Measurements from ENCODE around the gene DBNL.

Gene DBNL

DNA sequence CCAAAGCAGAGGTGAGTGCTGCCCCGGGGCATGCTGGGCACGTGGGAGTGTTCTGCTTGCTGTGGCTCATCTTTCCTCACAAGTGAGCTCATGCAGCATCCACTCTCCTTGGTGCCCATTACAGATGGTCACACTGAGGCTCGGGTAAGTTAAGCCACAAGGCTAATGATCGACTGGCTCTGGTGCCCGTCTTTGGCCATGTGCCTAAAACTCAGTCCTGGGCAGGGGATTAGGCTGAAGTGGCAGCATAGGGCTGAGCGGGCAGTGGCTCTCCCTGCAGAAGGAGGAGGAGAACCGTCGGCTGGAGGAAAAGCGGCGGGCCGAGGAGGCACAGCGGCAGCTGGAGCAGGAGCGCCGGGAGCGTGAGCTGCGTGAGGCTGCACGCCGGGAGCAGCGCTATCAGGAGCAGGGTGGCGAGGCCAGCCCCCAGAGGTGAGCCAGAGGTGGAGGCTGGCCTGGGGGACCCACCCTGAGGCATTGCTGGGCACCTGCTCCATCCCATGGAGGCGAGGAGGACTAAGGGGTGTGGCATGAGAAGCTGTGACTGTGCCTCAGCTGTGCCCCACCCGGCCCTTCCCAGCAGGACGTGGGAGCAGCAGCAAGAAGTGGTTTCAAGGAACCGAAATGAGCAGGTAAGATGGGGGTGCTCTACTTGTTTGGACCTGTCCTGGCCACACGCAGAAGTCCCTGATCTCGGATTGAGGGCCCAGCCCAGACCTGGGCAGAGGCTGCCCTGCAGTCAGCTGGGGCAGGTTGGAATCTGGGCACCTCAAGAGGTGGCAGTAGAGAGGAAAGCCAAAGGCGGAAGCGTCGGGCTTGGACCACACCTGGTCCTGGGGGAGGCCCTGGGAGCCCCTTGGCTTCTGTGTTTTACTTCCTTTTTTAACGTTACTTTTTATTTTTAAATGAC lies 13.6 kb downstream of the DBNL start:
- Histone ChIP-seq H3K27me3 (ENCODE audit: insufficient read depth, low read length) (no peaks in the 10 kb centered on the region), H3K4me1 (ENCODE audit: control insufficient read depth, insufficient read depth, low read length, unreplicated experiment) (peaks cover 2% of the 10 kb centered on the region), H3K79me2 (ENCODE audit: control insufficient read depth, insufficient read depth, low read length, unreplicated experiment) (no peaks in the 10 kb centered on the region), H3K4me3 (ENCODE audit: low read depth, low read length) (no peak overlapping the region), H3K27ac (ENCODE audit: low read depth, low read length) (no peak overlapping the region), H3K36me3 (ENCODE audit: insufficient read depth, low read length) (peaks cover 4% of the 10 kb centered on the region), H2AFZ (ENCODE audit: low read length, unreplicated experiment) (no peak overlapping the region)

DNA sequence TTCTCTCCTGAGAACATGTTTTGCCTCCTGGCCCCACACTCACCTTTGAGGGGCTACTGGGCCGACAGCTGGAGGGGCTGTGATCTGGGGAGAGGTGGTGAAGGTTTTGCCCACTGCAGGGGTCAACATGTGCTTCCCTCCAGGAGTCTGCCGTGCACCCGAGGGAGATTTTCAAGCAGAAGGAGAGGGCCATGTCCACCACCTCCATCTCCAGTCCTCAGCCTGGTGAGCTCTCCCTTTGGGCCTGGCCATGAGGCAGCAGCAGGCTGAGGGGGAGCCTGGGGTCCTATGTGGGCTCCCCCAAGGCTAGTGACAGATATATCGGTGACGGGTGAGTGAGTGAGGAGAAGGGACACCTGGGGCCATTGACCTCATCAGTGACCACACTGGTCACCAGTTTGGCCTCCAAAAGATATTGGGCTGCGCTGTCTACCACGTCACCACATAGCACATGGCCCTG lies 14.3 kb downstream of the DBNL start:
- Histone ChIP-seq H3K27me3 (ENCODE audit: insufficient read depth, low read length) (no peaks in the 10 kb centered on the region), H3K79me2 (ENCODE audit: control insufficient read depth, insufficient read depth, low read length, unreplicated experiment) (no peaks in the 10 kb centered on the region), H3K36me3 (ENCODE audit: insufficient read depth, low read length) (no peaks in the 10 kb centered on the region; the same call in 1 of the 2 replicates), H3K4me1 (ENCODE audit: control insufficient read depth, insufficient read depth, low read length, unreplicated experiment) (peaks cover 2% of the 10 kb centered on the region), H2AFZ (ENCODE audit: low read length, unreplicated experiment) (no peak overlapping the region), H3K27ac (ENCODE audit: low read depth, low read length) (no peak overlapping the region), H3K4me3 (ENCODE audit: low read depth, low read length) (no peak overlapping the region)

DNA sequence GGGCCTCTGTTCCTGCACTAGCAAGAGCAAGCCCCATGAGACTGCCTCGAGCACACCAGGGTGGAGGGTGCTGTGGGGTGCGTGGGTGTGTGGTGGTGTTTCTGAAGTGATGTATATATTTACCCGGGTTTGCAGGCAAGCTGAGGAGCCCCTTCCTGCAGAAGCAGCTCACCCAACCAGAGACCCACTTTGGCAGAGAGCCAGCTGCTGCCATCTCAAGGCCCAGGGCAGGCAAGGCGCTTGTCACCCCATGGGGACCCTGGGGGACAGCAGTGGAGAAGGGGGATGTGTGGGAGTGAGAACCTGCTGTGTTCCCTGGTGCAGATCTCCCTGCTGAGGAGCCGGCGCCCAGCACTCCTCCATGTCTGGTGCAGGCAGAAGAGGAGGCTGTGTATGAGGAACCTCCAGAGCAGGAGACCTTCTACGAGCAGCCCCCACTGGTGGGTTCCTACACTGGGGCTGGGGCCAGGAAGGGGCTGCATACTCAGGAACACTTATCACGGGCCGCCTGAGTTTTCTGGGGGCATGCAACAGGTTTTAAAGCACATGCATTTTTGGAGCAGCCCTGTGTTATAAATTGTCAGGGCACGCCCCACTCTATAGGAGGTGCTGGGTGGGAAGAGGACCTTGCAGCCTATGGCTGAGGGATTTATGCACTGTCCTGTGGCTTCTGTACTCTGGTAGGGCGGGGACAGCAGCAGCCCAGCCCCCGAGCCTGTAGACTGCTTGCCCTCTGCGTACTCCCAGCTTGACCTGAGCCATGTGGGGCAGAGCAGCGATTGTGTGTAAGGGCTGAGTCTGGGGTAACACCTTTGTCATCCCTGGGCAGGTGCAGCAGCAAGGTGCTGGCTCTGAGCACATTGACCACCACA lies 15.0 kb downstream of the DBNL start:
- H3K27ac ChIP-seq (ENCODE audit: low read depth, low read length), result no peak overlapping the region
- no peak overlapping the region for H2AFZ ChIP-seq (ENCODE audit: low read length, unreplicated experiment)
- no peaks in the 10 kb centered on the region; the same call in 1 of the 2 replicates for H3K36me3 ChIP-seq (ENCODE audit: insufficient read depth, low read length)
- peaks cover 7% of the 10 kb centered on the region for H3K4me1 ChIP-seq (ENCODE audit: control insufficient read depth, insufficient read depth, low read length, unreplicated experiment)
- no peaks in the 10 kb centered on the region for H3K79me2 ChIP-seq (ENCODE audit: control insufficient read depth, insufficient read depth, low read length, unreplicated experiment)
- no peaks in the 10 kb centered on the region for H3K27me3 ChIP-seq (ENCODE audit: insufficient read depth, low read length)
- H3K4me3 ChIP-seq (ENCODE audit: low read depth, low read length), result no peak overlapping the region

DNA sequence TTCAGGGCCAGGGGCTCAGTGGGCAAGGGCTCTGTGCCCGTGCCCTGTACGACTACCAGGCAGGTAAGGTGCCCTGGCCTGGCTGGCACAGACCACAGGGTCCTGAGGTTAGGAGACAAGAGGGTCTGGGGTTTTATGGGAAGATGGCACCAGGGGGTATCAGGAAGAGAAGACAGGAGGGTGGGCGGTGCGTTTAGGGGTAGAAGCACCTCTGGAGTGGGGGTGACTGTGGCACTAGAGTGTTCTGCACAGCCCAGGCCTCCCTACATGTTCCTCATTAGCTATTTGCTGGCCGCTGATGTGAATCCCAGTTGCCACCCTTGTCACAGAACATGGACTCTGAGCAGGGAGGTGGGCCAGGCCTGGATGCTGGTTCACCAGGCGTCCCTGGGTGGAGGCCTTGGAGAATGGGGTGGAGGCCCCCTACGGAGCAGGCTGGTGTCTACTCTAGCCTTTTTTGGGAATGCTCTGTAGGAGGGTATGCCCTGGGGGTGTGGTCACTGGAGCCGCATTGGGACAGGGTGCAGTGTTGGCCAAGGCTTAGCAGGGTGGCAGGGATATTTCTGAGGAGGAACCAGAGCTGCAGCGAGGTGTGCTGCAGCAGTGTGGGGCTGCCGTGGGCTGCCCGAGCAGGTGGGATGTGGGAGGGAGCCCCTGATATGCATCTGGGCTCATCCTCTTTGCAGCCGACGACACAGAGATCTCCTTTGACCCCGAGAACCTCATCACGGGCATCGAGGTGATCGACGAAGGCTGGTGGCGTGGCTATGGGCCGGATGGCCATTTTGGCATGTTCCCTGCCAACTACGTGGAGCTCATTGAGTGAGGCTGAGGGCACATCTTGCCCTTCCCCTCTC lies 15.8 kb downstream of the DBNL start:
- no peaks in the 10 kb centered on the region; the same call in 1 of the 2 replicates for H3K36me3 ChIP-seq (ENCODE audit: insufficient read depth, low read length)
- H3K27me3 ChIP-seq (ENCODE audit: insufficient read depth, low read length), result peaks cover 6% of the 10 kb centered on the region; the same call in 1 of the 2 replicates
- no peaks in the 10 kb centered on the region for H3K79me2 ChIP-seq (ENCODE audit: control insufficient read depth, insufficient read depth, low read length, unreplicated experiment)
- H3K4me1 ChIP-seq (ENCODE audit: control insufficient read depth, insufficient read depth, low read length, unreplicated experiment), result peaks cover 10% of the 10 kb centered on the region
- no peak overlapping the region for H3K27ac ChIP-seq (ENCODE audit: low read depth, low read length)
- no peak overlapping the region for H3K4me3 ChIP-seq (ENCODE audit: low read depth, low read length)
- no peak overlapping the region for H2AFZ ChIP-seq (ENCODE audit: low read length, unreplicated experiment)

DNA sequence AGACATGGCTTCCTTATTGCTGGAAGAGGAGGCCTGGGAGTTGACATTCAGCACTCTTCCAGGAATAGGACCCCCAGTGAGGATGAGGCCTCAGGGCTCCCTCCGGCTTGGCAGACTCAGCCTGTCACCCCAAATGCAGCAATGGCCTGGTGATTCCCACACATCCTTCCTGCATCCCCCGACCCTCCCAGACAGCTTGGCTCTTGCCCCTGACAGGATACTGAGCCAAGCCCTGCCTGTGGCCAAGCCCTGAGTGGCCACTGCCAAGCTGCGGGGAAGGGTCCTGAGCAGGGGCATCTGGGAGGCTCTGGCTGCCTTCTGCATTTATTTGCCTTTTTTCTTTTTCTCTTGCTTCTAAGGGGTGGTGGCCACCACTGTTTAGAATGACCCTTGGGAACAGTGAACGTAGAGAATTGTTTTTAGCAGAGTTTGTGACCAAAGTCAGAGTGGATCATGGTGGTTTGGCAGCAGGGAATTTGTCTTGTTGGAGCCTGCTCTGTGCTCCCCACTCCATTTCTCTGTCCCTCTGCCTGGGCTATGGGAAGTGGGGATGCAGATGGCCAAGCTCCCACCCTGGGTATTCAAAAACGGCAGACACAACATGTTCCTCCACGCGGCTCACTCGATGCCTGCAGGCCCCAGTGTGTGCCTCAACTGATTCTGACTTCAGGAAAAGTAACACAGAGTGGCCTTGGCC lies 16.6 kb downstream of the DBNL start:
- no peaks in the 10 kb centered on the region for H3K79me2 ChIP-seq (ENCODE audit: control insufficient read depth, insufficient read depth, low read length, unreplicated experiment)
- H3K27ac ChIP-seq (ENCODE audit: low read depth, low read length), result no peak overlapping the region
- H3K27me3 ChIP-seq (ENCODE audit: insufficient read depth, low read length), result peaks cover 9% of the 10 kb centered on the region; the same call in 1 of the 2 replicates
- no peak overlapping the region for H2AFZ ChIP-seq (ENCODE audit: low read length, unreplicated experiment)
- H3K36me3 ChIP-seq (ENCODE audit: insufficient read depth, low read length), result no peaks in the 10 kb centered on the region; the same call in 1 of the 2 replicates
- no peak overlapping the region for H3K4me3 ChIP-seq (ENCODE audit: low read depth, low read length)
- peaks cover 12% of the 10 kb centered on the region for H3K4me1 ChIP-seq (ENCODE audit: control insufficient read depth, insufficient read depth, low read length, unreplicated experiment)

DNA sequence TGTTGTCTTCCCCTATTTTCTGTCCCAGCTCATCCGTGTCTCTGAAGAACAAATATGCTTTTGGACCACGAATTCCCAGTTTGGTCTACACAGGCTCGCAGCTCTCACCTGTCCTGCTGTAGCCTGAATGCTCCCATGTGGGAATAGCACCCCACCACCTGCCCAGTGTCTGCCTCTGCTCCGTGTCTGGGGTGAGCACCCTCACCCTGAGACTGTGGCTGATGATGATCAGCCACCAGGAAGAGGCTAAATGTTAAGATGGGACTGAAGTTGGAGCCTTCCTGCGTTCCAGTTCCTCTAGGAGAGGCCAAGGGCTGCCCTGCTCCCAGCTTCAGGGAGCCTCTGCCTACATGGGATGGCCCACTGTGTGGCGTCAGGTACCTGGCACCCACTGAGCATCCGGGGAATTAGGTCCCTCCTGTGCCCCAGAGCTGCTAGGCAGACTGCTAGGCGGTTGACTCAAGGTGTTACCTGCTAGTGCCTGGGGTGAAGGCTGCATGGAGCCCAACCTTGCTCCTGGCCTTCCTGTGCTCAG lies 17.2 kb downstream of the DBNL start:
- no peak overlapping the region for H3K4me3 ChIP-seq (ENCODE audit: low read depth, low read length)
- peaks cover 9% of the 10 kb centered on the region; the same call in 1 of the 2 replicates for H3K27me3 ChIP-seq (ENCODE audit: insufficient read depth, low read length)
- no peak overlapping the region for H2AFZ ChIP-seq (ENCODE audit: low read length, unreplicated experiment)
- no peaks in the 10 kb centered on the region; the same call in 1 of the 2 replicates for H3K36me3 ChIP-seq (ENCODE audit: insufficient read depth, low read length)
- no peak overlapping the region for H3K27ac ChIP-seq (ENCODE audit: low read depth, low read length)
- peaks cover 12% of the 10 kb centered on the region for H3K4me1 ChIP-seq (ENCODE audit: control insufficient read depth, insufficient read depth, low read length, unreplicated experiment)
- H3K79me2 ChIP-seq (ENCODE audit: control insufficient read depth, insufficient read depth, low read length, unreplicated experiment), result no peaks in the 10 kb centered on the region

DNA sequence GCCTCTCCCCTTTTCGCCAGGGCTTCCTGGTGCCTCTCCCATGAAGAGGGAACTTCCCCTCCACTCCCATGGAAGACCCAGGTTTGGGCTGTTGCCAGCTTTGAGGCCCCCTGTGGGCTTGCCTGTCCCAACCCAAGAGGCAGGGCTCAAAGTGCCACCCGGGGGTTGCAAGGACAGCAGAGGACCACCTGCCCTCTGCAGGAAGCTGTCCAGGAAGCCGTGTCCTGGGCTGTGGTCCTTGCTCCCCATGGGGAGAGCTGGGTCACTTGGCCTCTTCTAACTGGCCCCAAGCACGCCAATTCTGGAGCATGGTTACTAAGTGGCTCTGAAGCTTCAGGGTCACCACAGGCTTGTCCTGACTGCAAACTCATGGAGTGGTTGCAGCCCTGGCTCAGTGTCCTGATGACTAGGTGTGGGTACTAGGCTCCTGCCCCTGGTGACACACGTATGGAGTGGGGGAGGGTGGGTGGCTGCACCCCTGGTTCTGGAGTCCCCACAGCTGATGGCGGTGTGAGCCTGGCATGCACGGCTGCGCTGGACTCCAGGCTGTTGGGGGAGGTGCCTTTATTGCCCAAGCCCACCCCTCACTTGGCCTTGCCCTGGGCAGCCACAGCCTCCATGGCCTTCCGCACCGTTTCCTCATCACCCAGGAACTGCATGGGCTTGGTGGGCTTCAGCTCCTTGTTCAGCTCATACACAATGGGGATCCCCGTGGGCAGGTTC lies 17.8 kb downstream of the DBNL start:
- Histone ChIP-seq H2AFZ (ENCODE audit: low read length, unreplicated experiment) (no peak overlapping the region), H3K4me3 (ENCODE audit: low read depth, low read length) (no peak overlapping the region), H3K79me2 (ENCODE audit: control insufficient read depth, insufficient read depth, low read length, unreplicated experiment) (no peaks in the 10 kb centered on the region), H3K27me3 (ENCODE audit: insufficient read depth, low read length) (peaks cover 9% of the 10 kb centered on the region; the same call in 1 of the 2 replicates), H3K27ac (ENCODE audit: low read depth, low read length) (no peak overlapping the region), H3K4me1 (ENCODE audit: control insufficient read depth, insufficient read depth, low read length, unreplicated experiment) (peaks cover 12% of the 10 kb centered on the region), H3K36me3 (ENCODE audit: insufficient read depth, low read length) (no peaks in the 10 kb centered on the region; the same call in 1 of the 2 replicates)

DNA sequence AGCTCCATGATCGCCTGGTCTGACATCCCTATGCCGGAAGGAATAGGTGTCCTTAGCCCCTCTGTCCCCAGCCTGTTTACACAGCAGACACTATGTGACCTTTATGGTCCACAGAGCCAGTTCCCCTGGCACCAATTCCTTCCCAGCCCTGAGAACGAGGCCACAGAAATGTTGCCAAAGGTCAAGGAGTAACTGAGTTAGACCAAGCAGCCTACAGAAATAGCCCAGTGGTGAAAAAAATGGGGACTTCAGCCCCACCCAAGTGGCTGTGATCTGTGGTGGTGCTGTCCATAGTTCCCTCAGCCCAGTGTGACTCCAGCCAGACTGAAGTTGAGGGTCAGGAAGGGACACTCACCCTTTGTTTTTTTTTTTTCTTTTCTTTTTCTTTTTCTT lies 18.4 kb downstream of the DBNL start:
- Histone ChIP-seq H3K27me3 (ENCODE audit: insufficient read depth, low read length) (peaks cover 9% of the 10 kb centered on the region; the same call in 1 of the 2 replicates), H2AFZ (ENCODE audit: low read length, unreplicated experiment) (no peak overlapping the region), H3K79me2 (ENCODE audit: control insufficient read depth, insufficient read depth, low read length, unreplicated experiment) (no peaks in the 10 kb centered on the region), H3K36me3 (ENCODE audit: insufficient read depth, low read length) (no peaks in the 10 kb centered on the region; the same call in 1 of the 2 replicates), H3K4me1 (ENCODE audit: control insufficient read depth, insufficient read depth, low read length, unreplicated experiment) (peaks cover 12% of the 10 kb centered on the region), H3K4me3 (ENCODE audit: low read depth, low read length) (no peak overlapping the region), H3K27ac (ENCODE audit: low read depth, low read length) (no peak overlapping the region)

DNA sequence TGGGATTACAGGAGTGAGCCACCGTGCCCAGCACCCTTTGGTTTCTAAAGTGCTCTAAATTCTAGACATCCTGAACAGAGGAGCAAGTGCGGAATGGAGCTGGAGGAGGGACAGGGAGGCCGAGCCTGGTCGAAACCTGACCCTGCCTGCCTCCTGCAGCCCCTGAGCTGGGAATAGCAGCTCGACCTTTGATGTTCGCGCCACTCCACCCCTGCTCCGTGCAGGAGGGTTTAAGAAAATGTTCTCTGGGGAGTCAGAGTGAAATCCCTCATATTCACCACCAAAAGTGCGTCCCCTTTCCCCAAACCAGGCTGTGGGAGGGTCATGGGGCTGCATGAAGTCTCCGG lies 19.0 kb downstream of the DBNL start:
- Histone ChIP-seq H3K27ac (ENCODE audit: low read depth, low read length) (no peak overlapping the region), H3K4me3 (ENCODE audit: low read depth, low read length) (no peak overlapping the region), H2AFZ (ENCODE audit: low read length, unreplicated experiment) (no peak overlapping the region), H3K36me3 (ENCODE audit: insufficient read depth, low read length) (no peaks in the 10 kb centered on the region; the same call in 1 of the 2 replicates), H3K4me1 (ENCODE audit: control insufficient read depth, insufficient read depth, low read length, unreplicated experiment) (peaks cover 12% of the 10 kb centered on the region), H3K79me2 (ENCODE audit: control insufficient read depth, insufficient read depth, low read length, unreplicated experiment) (no peaks in the 10 kb centered on the region), H3K27me3 (ENCODE audit: insufficient read depth, low read length) (peaks cover 9% of the 10 kb centered on the region; the same call in 1 of the 2 replicates)
